ENCODE results near the gene SLC4A1. TPM values are rescaled to one million over a fixed set of nuclear protein-coding genes. Genes with fewer than 3 reads are reported as not detected.

Gene SLC4A1
- total and polyA plus RNA-seq, 2 of the 13 experiments (the other 11 are each of a cell fraction or from before 2014, with no cell fraction given), result not detected

DNA sequence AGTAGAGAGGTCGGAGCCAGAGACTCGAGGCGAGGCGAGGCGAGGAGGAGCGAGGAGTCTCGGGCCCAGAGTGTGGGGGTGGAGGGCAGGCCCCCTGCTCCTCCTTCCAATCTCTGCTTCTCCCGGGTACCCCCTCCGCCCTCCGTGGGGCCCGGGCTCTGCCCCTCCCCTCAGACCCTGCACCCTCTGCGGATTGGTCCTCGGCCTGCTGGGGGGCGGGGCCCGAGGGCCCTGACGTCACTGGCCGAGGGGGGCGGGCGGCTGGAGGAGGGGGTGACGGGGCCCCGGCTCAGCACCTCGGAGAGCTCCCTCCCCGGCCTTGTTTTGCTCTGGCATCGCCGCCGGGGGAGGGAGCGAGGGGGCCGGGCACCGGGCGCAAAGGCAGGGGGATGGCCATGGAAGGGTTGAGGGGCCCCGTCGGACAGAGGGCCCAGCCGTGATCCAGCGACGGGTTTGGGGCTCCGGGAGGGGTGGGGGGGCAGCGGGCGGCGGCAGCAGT lies 40.4 kb upstream of the SLC4A1 start, which contains the start of gene RUNDC3A (continued):
- TF ChIP-seq ZNF639 (CRISPR knock-in tag; conservative IDR thresholded peaks at IDR 0.05), result 0 out of 2 replicates have a peak, but pooled peaks have one; percentile 54
- TF ChIP-seq ZNF589 (CRISPR knock-in tag; conservative IDR thresholded peaks at IDR 0.05), result peak; percentile 90; the same call in 1 of the 2 replicates
- TF ChIP-seq ZNF253 (CRISPR knock-in tag; IDR thresholded peaks at IDR 0.05; ENCODE audit: borderline replicate concordance), result peak; percentile 38; the same call in 1 of the 2 replicates
- TF ChIP-seq HDAC6 (IDR thresholded peaks at IDR 0.05; ENCODE audit: low read depth, low read length), result no peak
- no peak for TF ChIP-seq ZFP41 (CRISPR knock-in tag; IDR thresholded peaks at IDR 0.05; ENCODE audit: borderline replicate concordance)
- TF ChIP-seq JDP2 (CRISPR knock-in tag; IDR thresholded peaks at IDR 0.05; ENCODE audit: borderline replicate concordance), result peak; percentile 47; the same call in 1 of the 2 replicates
- TF ChIP-seq ZNF747 (CRISPR knock-in tag; IDR thresholded peaks at IDR 0.05; ENCODE audit: borderline replicate concordance), result no peak
- TF ChIP-seq SMAD3 (CRISPR knock-in tag; IDR thresholded peaks at IDR 0.05), result peak; percentile 83; the same call in 1 of the 2 replicates
- TF ChIP-seq ZNF343 (CRISPR knock-in tag; IDR thresholded peaks at IDR 0.05), result 0 out of 2 replicates have a peak, but pooled peaks have one; percentile 8
- no peak for TF ChIP-seq MTA1 (CRISPR knock-in tag; IDR thresholded peaks at IDR 0.05; ENCODE audit: borderline replicate concordance)
- TF ChIP-seq ZNF441 (CRISPR knock-in tag; IDR thresholded peaks at IDR 0.05; ENCODE audit: borderline replicate concordance), result peak; percentile 79; the same call in 1 of the 2 replicates
- no peak for TF ChIP-seq ZNF24 (IDR thresholded peaks at IDR 0.05)
- 0 out of 2 replicates have a peak, but pooled peaks have one; percentile 64 for TF ChIP-seq CHCHD3 (CRISPR knock-in tag; IDR thresholded peaks at IDR 0.05)
- TF ChIP-seq ZNF136 (CRISPR knock-in tag; IDR thresholded peaks at IDR 0.05; ENCODE audit: low read depth), result no peak
- TF ChIP-seq KLF16 (CRISPR knock-in tag; IDR thresholded peaks at IDR 0.05), result peak in 1 of 2 experiments; percentile 96; a peak in 2 of 4 replicates
- peak; percentile 37 for TF ChIP-seq TEAD3 (CRISPR knock-in tag; optimal IDR thresholded peaks at IDR 0.05; ENCODE audit: borderline replicate concordance)
- no peak for TF ChIP-seq BHLHE40 (IDR thresholded peaks at IDR 0.05; ENCODE audit: low read length)
- TF ChIP-seq, protein P1, sequence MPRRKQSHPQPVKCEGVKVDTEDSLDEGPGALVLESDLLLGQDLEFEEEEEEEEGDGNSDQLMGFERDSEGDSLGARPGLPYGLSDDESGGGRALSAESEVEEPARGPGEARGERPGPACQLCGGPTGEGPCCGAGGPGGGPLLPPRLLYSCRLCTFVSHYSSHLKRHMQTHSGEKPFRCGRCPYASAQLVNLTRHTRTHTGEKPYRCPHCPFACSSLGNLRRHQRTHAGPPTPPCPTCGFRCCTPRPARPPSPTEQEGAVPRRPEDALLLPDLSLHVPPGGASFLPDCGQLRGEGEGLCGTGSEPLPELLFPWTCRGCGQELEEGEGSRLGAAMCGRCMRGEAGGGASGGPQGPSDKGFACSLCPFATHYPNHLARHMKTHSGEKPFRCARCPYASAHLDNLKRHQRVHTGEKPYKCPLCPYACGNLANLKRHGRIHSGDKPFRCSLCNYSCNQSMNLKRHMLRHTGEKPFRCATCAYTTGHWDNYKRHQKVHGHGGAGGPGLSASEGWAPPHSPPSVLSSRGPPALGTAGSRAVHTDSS (CRISPR knock-in tag; conservative IDR thresholded peaks at IDR 0.05), result no peak
- TF ChIP-seq, protein P2, sequence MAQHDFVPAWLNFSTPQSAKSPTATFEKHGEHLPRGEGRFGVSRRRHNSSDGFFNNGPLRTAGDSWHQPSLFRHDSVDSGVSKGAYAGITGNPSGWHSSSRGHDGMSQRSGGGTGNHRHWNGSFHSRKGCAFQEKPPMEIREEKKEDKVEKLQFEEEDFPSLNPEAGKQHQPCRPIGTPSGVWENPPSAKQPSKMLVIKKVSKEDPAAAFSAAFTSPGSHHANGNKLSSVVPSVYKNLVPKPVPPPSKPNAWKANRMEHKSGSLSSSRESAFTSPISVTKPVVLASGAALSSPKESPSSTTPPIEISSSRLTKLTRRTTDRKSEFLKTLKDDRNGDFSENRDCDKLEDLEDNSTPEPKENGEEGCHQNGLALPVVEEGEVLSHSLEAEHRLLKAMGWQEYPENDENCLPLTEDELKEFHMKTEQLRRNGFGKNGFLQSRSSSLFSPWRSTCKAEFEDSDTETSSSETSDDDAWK (CRISPR knock-in tag; IDR thresholded peaks at IDR 0.05), result no peak
- no peak for TF ChIP-seq ATAD3A (CRISPR knock-in tag; IDR thresholded peaks at IDR 0.05)
- TF ChIP-seq, protein P3, sequence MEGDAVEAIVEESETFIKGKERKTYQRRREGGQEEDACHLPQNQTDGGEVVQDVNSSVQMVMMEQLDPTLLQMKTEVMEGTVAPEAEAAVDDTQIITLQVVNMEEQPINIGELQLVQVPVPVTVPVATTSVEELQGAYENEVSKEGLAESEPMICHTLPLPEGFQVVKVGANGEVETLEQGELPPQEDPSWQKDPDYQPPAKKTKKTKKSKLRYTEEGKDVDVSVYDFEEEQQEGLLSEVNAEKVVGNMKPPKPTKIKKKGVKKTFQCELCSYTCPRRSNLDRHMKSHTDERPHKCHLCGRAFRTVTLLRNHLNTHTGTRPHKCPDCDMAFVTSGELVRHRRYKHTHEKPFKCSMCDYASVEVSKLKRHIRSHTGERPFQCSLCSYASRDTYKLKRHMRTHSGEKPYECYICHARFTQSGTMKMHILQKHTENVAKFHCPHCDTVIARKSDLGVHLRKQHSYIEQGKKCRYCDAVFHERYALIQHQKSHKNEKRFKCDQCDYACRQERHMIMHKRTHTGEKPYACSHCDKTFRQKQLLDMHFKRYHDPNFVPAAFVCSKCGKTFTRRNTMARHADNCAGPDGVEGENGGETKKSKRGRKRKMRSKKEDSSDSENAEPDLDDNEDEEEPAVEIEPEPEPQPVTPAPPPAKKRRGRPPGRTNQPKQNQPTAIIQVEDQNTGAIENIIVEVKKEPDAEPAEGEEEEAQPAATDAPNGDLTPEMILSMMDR (CRISPR knock-in tag; IDR thresholded peaks at IDR 0.05), result no peak
- peak; percentile 92 for TF ChIP-seq ZFP90 (CRISPR knock-in tag; IDR thresholded peaks at IDR 0.05; ENCODE audit: borderline replicate concordance)
- TF ChIP-seq, protein P4, sequence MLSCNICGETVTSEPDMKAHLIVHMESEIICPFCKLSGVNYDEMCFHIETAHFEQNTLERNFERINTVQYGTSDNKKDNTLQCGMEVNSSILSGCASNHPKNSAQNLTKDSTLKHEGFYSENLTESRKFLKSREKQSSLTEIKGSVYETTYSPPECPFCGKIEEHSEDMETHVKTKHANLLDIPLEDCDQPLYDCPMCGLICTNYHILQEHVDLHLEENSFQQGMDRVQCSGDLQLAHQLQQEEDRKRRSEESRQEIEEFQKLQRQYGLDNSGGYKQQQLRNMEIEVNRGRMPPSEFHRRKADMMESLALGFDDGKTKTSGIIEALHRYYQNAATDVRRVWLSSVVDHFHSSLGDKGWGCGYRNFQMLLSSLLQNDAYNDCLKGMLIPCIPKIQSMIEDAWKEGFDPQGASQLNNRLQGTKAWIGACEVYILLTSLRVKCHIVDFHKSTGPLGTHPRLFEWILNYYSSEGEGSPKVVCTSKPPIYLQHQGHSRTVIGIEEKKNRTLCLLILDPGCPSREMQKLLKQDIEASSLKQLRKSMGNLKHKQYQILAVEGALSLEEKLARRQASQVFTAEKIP (CRISPR knock-in tag; IDR thresholded peaks at IDR 0.05; ENCODE audit: borderline replicate concordance), result no peak
